Gastroesophageal sphincter (tissue), 4 donors: Measurements from ENCODE around the gene UBE2J1. TPM values are rescaled to one million over a fixed set of nuclear protein-coding genes. Genes with fewer than 3 reads are reported as not detected.
A peak's percentile ranks its signal among the peaks of the same experiment; 100 is the strongest.

Experiments used
- ATAC-seq: fragments of 150-250 bp; one replicate; pipeline ENCODE4 v1.9.1; 2016; ENCODE audit warnings: mild to moderate bottlenecking, moderate library complexity
- H3K27ac ChIP-seq, 4 donors: fragments of 200-600 bp; sonication (generic) in 3 of 4; 1 replicate in 3 of 4; 2 replicates in 1 of 4; pipeline ENCODE4 v1.5.1; 2016 to 2019
- H3K27me3 ChIP-seq: fragments of 200-600 bp; sonication (generic); one replicate; pipeline ENCODE4 v1.5.1; 2019
- H3K36me3 ChIP-seq, 2 donors: fragments of 200-600 bp; sonication (generic); one replicate each; pipeline ENCODE4 v1.5.1; 2019; ENCODE audit warnings: control low read depth in 1 of 2
- H3K4me1 ChIP-seq, 3 donors: fragments of 200-600 bp; sonication (generic); 1 replicate in 2 of 3; 2 replicates in 1 of 3; pipeline ENCODE4 v1.5.1; 2016 to 2019; ENCODE audit warnings: control low read depth in 2 of 3
- H3K4me3 ChIP-seq, 2 donors: fragments of 200-600 bp; sonication (generic); one replicate each; pipeline ENCODE4 v1.5.1; 2019; ENCODE audit warnings: mild to moderate bottlenecking in 1 of 2, moderate library complexity in 1 of 2
- H3K9me3 ChIP-seq, 3 donors: fragments of 200-600 bp; sonication (generic); one replicate each; pipeline ENCODE4 v1.5.1; 2017 to 2019; ENCODE audit warnings: control low read depth in 2 of 3
- EP300 ChIP-seq: sonication (generic); formaldehyde crosslinking; IDR thresholded peaks from one replicate; pipeline ENCODE4 v1.6.1; 2017; ENCODE audit warnings: antibody characterized with exemption, mild to moderate bottlenecking
- POLR2A ChIP-seq, 2 donors: fragments of 450-650 bp; IDR thresholded peaks; one replicate each; pipeline ENCODE4 v1.6.1; 2017; ENCODE audit warnings: antibody characterized with exemption in 2 of 2, mild to moderate bottlenecking in 2 of 2, moderate library complexity in 1 of 2
- POLR2AphosphoS5 ChIP-seq: sonication (generic); formaldehyde crosslinking; IDR thresholded peaks from one replicate; pipeline ENCODE4 v1.6.1; 2017; ENCODE audit warnings: antibody characterized with exemption
- WGBS, 2 donors: methylation state at CpG; one replicate each; pipeline ENCODE4 v1.1.5; 2018; ENCODE audit warnings: low coverage in 1 of 2; 5-methylcytosine and 5-hydroxymethylcytosine counted together
- total RNA-seq, 4 donors: library from RNA; depleted of rRNA; stranded (reverse); fragments of >200 nt; gene quantifications; one replicate each; pipeline ENCODE4 v1.1.0, GENCODE V29; 2016
- TF ChIP-seq, protein P1 (sequence below), 4 experiments: fragments of 200-600 bp in 2 of 4; fragments of 450-650 bp in 2 of 4; sonication (generic) in 1 of 4; IDR thresholded peaks; one replicate each; pipeline ENCODE4 v1.5.1; 2017 to 2019; ENCODE audit warnings: antibody characterized with exemption in 4 of 4, mild to moderate bottlenecking in 2 of 4, moderate library complexity in 2 of 4

Gene UBE2J1
- total RNA-seq, 4 donors from 2014 or later = 32.7 to 42.9 (median 36.9) TPM

DNA sequence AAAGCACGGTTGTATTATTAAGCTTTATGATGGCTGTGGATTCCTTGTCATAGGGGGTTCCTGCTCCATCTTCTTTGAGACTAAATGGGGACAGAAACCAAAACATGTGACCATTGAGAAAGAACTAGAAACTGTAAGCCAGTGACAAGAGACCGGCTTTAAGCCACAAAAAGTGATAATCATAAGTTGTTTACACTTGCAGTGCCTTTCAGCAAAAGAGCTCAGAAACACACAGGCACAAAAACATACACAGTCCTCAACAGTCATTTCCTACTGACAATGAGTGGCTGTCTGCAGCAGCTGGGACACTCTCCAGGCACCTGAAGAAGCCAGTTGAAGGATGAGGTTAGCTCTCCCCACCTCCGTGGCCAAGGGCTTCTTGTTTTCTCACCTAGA, 20.0 kb upstream of the UBE2J1 start:
- Histone ChIP-seq H3K9me3 (no peaks in the 10 kb centered on the region), H3K4me1 (peaks cover 3 to 24% (median 9%) of the 10 kb centered on the region in 3 donors), H3K4me3 (no peak overlapping the region), H3K27me3 (no peaks in the 10 kb centered on the region), H3K36me3 (no peaks in the 10 kb centered on the region), H3K27ac (peak overlapping the region in 1 of 4 donors; percentile 23)
- ATAC-seq = no peak
- WGBS, 2 donors = 55 to 63% methylated on average over 2 to 3 of the region's 3 CpGs
- no peak for TF ChIP-seq POLR2A (IDR thresholded peaks at IDR 0.05)

DNA sequence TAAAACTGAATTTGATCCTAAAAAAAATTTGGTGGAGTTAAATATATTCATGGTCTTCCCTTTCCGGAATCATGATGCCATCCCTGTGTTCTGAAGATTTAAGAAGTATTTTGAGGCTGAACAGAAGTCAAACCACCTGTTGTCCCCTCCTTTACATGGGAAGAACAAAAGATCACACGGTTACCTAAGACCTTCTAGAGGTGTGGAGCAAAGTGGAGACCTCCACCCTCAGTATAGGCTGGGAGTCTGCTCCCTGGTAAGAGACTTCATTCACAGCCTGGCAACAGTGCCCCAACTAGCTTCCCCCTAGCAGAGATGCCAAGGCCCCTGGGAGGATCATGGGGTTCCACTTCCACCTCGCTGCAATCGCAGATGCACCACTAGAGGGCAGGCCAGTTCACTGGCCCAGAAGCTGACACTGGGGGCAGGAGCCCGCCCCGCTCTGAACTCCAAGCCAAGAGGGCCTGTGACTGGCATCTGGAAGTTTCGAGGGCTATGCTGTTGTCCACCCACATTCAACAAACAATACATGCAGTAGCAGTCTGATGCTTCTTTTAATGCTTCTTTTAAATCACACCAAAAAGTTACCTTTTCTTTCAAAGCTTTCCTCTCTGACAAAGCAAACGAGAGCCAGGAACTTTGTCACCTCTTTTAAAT, 19.5 kb upstream of the UBE2J1 start:
- Histone ChIP-seq H3K36me3 (no peaks in the 10 kb centered on the region), H3K9me3 (no peaks in the 10 kb centered on the region), H3K27me3 (no peaks in the 10 kb centered on the region), H3K27ac (peak overlapping the region in 1 of 4 donors; percentile 23), H3K4me1 (peaks cover 3 to 24% (median 9%) of the 10 kb centered on the region in 3 donors), H3K4me3 (no peak overlapping the region)
- ATAC-seq = peak; percentile 77
- WGBS, 2 donors = 38 to 50% methylated on average over 2 to 6 of the region's 8 CpGs
- TF ChIP-seq POLR2AphosphoS5 = no peak
- TF ChIP-seq, protein P1, sequence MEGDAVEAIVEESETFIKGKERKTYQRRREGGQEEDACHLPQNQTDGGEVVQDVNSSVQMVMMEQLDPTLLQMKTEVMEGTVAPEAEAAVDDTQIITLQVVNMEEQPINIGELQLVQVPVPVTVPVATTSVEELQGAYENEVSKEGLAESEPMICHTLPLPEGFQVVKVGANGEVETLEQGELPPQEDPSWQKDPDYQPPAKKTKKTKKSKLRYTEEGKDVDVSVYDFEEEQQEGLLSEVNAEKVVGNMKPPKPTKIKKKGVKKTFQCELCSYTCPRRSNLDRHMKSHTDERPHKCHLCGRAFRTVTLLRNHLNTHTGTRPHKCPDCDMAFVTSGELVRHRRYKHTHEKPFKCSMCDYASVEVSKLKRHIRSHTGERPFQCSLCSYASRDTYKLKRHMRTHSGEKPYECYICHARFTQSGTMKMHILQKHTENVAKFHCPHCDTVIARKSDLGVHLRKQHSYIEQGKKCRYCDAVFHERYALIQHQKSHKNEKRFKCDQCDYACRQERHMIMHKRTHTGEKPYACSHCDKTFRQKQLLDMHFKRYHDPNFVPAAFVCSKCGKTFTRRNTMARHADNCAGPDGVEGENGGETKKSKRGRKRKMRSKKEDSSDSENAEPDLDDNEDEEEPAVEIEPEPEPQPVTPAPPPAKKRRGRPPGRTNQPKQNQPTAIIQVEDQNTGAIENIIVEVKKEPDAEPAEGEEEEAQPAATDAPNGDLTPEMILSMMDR (IDR thresholded peaks at IDR 0.05) = peak; percentile 74 to 94 (median 86)

DNA sequence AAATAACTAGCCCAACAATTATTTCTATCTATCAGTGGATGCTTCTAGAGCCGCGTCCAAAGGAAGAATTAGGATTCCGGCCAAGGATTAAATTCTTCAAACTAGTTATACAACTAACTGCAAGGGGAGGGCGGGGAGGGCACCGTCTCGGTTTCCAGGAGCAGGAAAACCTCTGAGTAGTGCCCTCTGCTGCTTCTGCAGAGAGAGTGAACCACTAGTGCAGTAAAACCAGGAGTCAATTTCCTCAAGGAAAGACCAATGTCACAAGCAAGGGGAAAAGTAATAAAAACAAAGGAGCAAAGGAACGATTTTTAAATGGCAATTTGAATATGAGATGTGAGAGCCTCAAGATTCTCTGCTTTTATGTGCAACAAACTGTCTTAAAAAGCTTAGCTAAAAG, 16.5 kb upstream of the UBE2J1 start:
- 3 to 6% methylated on average over 4 to 7 of the region's 7 CpGs for WGBS, 2 donors
- Histone ChIP-seq H3K36me3 (no peaks in the 10 kb centered on the region), H3K4me3 (no peak overlapping the region), H3K4me1 (peaks cover 3 to 24% (median 9%) of the 10 kb centered on the region in 3 donors), H3K27ac (peak overlapping the region in 2 of 4 donors; percentile 19 to 26), H3K9me3 (no peaks in the 10 kb centered on the region), H3K27me3 (no peaks in the 10 kb centered on the region)
- no peak for TF ChIP-seq EP300
- no peak for TF ChIP-seq POLR2AphosphoS5
- TF ChIP-seq, protein P1 (IDR thresholded peaks at IDR 0.05) = peak; percentile 42 to 71 (median 52)
- no peak for TF ChIP-seq POLR2A (IDR thresholded peaks at IDR 0.05)
- peak; percentile 86 for ATAC-seq

DNA sequence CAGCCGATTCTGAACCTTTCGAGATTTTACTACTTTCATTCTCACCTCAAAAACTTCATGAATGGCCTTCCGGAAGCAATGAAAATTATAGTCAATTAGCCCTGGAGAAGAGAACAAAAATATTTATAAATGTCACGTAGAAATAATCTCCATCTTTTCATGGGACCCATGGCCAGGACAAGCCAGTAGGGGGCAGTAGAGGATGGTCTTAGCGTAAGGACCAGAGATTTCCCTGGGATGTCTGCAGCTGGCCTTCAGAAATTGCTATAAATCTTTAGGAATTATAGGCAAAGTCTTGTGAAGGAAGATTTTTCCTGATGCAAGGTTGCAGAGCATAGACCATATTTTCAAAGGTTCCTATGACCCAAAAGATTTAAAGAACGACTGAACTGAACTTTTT, 15.6 kb upstream of the UBE2J1 start:
- 34 to 40% methylated on average over 6 of the region's 6 CpGs for WGBS, 2 donors
- TF ChIP-seq, protein P1 (IDR thresholded peaks at IDR 0.05) = peak; percentile 41 to 76 (median 50)
- TF ChIP-seq EP300 = no peak
- TF ChIP-seq POLR2A (IDR thresholded peaks at IDR 0.05) = no peak
- no peak for TF ChIP-seq POLR2AphosphoS5
- H3K4me1 ChIP-seq = peaks cover 3 to 24% (median 9%) of the 10 kb centered on the region in 3 donors
- H3K9me3 ChIP-seq = no peaks in the 10 kb centered on the region
- H3K36me3 ChIP-seq = no peaks in the 10 kb centered on the region
- H3K27me3 ChIP-seq = no peaks in the 10 kb centered on the region
- H3K4me3 ChIP-seq = no peak overlapping the region
- ATAC-seq = peak; percentile 50
- H3K27ac ChIP-seq = no peak overlapping the region

DNA sequence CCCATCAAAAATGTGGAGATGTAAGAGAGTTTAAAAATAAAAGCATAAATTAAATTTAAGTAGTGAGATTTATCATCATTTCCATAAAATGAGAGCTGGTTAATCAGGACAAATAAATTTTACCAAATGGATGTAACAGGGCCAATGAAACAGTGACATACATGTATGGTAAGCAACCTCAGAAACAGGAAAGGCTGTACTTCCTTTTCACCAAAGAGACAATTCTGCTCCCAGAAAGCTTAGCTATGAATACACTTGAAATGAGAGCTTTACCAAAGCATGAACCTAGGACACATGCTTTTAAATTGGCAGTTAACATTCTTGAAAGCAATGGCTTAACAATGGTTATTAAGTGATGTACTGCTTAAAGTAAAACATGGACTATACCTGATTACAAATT, 12.1 kb upstream of the UBE2J1 start:
- Histone ChIP-seq H3K4me3 (no peak overlapping the region), H3K27ac (no peak overlapping the region), H3K27me3 (no peaks in the 10 kb centered on the region), H3K9me3 (no peaks in the 10 kb centered on the region), H3K4me1 (peaks cover 3 to 12% (median 9%) of the 10 kb centered on the region in 3 donors), H3K36me3 (no peaks in the 10 kb centered on the region)
- TF ChIP-seq POLR2A (IDR thresholded peaks at IDR 0.05) = no peak
- TF ChIP-seq, protein P1 (IDR thresholded peaks at IDR 0.05) = no peak
- TF ChIP-seq POLR2AphosphoS5 = no peak
- TF ChIP-seq EP300 = no peak
- ATAC-seq = no peak
